ENCODE measurements around the gene MAPK8IP2. TPM values are rescaled to one million over a fixed set of nuclear protein-coding genes. Genes with fewer than 3 reads are reported as not detected.

The MAPK8IP2 gene
- total and polyA plus RNA-seq, 10 of the 15 experiments (the other 5 are each of a cell fraction or from before 2014, with no cell fraction given), result 0.01 to 0.13 (median 0.06) TPM; not detected in 4

DNA sequence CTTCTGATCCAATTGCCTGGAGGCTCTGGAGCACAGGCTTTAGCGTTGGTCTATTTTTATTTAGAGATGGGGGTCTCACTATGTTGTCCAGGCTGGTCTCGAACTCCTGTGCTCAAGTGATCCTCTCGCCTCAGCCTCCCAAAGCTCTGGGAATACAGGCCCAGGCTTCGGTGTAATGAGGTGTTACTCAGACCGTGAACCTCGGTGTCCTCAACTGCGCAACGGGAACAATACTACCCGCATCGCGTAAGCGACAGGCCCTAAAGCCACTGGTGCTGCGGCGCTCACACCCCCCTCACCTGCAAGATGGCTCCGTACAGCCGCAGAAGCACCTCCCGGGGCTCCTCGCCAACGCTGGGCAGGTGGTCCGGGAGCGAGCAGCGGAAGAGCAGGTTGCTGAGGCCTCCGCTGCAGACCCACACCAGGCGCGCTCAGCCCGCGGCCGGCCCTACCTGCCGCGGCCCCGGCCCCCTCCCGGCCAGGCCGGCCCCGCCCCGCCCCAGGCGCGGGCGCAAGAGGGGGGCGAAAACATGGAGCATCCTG is 18.6 kb upstream of the MAPK8IP2 start:
- DNase-seq (ENCODE audit: low read depth, low spot score) (no peak), FAIRE-seq (peak; percentile 27), ATAC-seq (peak; percentile 4)
- Histone ChIP-seq H3K9me3 (replicated peaks; ENCODE audit: control insufficient read depth, insufficient read depth, low read length) (no peaks in the 10 kb centered on the region), H3K36me3 (ENCODE audit: control insufficient read depth in 2 of 2, insufficient read depth in 2 of 2, low read length in 1 of 2) (peaks cover 4 to 6% of the 10 kb centered on the region in 2 experiments; a peak in 3 of 4 replicates), H3K4me3 (peak overlapping the region; percentile 87), H3K4me2 (ENCODE audit: control insufficient read depth, insufficient read depth) (peak overlapping the region; percentile 82), H4K20me1 (ENCODE audit: control insufficient read depth, insufficient read depth) (no peaks in the 10 kb centered on the region), H2AFZ (ENCODE audit: control insufficient read depth, low read depth, low read length) (peak overlapping the region; percentile 81), H3K27ac (ENCODE audit: control insufficient read depth, insufficient read depth) (peak overlapping the region; percentile 94), H3K79me2 (ENCODE audit: control insufficient read depth, insufficient read depth, low read length) (peaks cover 20% of the 10 kb centered on the region), H3K9ac (ENCODE audit: control insufficient read depth, insufficient read depth, low read length) (peak overlapping the region; percentile 82), H3K27me3 (replicated peaks in 1 of 2; ENCODE audit: control insufficient read depth in 2 of 2, insufficient read depth in 2 of 2, low read length in 1 of 2) (no peaks in the 10 kb centered on the region), H3K4me1 (ENCODE audit: control insufficient read depth, insufficient read depth, low read length) (peaks cover 15% of the 10 kb centered on the region)
- no TSS peak for BruUV-seq (replicated peaks)
- SMC1A ChIA-PET (ENCODE audit: uncharacterized antibody, unreplicated experiment), result interaction anchor here (0.9 to 2.5 kb wide), 3 partner anchors 39 to 57 kb away, joined by 3 to 8 read pairs (median 4); partner anchors contain the start of gene SCO2
- RAD21 ChIA-PET (ENCODE audit: unreplicated experiment), result interaction anchor here (1.4 to 2.8 kb wide), 4 partner anchors 13 to 56 kb away, joined by 3 to 16 read pairs (median 5); partner anchors contain the start of gene SCO2
- in situ Hi-C loops (cut with MboI) (no loop called here), intact Hi-C loops (cut with micrococcal nuclease; ENCODE audit: unreplicated experiment) (loop anchor here (5.0 kb wide), 1 partner anchor 55 kb away; the partner anchor contains the start of gene SCO2)
- POLR2A ChIA-PET, result interaction anchor here (0.5 to 2.6 kb wide), 12 partner anchors 12 to 74 kb away, joined by 3 to 7 read pairs (median 3); partner anchors contain the start of genes ARSA, LMF2, NCAPH2 and SCO2
- CTCF ChIA-PET, result interaction anchor here (1.0 to 3.0 kb wide), 3 partner anchors 19 to 277 kb away, joined by 3 to 13 read pairs (median 3); partner anchors contain the start of gene SYCE3
- 2% methylated on average over 22 of the region's 39 CpGs for WGBS (ENCODE audit: insufficient coverage, insufficient replicate concordance, low lambda C conversion rate, missing lambda C conversion rate)
- TF ChIP-seq, protein P1, sequence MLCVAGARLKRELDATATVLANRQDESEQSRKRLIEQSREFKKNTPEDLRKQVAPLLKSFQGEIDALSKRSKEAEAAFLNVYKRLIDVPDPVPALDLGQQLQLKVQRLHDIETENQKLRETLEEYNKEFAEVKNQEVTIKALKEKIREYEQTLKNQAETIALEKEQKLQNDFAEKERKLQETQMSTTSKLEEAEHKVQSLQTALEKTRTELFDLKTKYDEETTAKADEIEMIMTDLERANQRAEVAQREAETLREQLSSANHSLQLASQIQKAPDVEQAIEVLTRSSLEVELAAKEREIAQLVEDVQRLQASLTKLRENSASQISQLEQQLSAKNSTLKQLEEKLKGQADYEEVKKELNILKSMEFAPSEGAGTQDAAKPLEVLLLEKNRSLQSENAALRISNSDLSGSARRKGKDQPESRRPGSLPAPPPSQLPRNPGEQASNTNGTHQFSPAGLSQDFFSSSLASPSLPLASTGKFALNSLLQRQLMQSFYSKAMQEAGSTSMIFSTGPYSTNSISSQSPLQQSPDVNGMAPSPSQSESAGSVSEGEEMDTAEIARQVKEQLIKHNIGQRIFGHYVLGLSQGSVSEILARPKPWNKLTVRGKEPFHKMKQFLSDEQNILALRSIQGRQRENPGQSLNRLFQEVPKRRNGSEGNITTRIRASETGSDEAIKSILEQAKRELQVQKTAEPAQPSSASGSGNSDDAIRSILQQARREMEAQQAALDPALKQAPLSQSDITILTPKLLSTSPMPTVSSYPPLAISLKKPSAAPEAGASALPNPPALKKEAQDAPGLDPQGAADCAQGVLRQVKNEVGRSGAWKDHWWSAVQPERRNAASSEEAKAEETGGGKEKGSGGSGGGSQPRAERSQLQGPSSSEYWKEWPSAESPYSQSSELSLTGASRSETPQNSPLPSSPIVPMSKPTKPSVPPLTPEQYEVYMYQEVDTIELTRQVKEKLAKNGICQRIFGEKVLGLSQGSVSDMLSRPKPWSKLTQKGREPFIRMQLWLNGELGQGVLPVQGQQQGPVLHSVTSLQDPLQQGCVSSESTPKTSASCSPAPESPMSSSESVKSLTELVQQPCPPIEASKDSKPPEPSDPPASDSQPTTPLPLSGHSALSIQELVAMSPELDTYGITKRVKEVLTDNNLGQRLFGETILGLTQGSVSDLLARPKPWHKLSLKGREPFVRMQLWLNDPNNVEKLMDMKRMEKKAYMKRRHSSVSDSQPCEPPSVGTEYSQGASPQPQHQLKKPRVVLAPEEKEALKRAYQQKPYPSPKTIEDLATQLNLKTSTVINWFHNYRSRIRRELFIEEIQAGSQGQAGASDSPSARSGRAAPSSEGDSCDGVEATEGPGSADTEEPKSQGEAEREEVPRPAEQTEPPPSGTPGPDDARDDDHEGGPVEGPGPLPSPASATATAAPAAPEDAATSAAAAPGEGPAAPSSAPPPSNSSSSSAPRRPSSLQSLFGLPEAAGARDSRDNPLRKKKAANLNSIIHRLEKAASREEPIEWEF (IDR thresholded peaks at IDR 0.05; ENCODE audit: insufficient replicate concordance, low read depth, low read length), result no peak
- TF ChIP-seq IKZF2 (IDR thresholded peaks at IDR 0.05) (no peak), DPF2 (IDR thresholded peaks at IDR 0.05) (0 out of 2 replicates have a peak, but pooled peaks have one; percentile 15), HCFC1 (IDR thresholded peaks at IDR 0.05; ENCODE audit: low read length) (no peak), JUNB (IDR thresholded peaks at IDR 0.05) (no peak), ZNF384 (IDR thresholded peaks at IDR 0.05; ENCODE audit: borderline replicate concordance, low read depth, low read length) (no peak), FOS (IDR thresholded peaks at IDR 0.05; ENCODE audit: borderline replicate concordance, extremely low read depth, insufficient read length) (no peak), BACH1 (IDR thresholded peaks at IDR 0.05; ENCODE audit: borderline replicate concordance) (no peak), NR2C2 (IDR thresholded peaks at IDR 0.05; ENCODE audit: borderline replicate concordance, control insufficient read depth, insufficient read length, low read depth) (no peak), RUNX3 (IDR thresholded peaks at IDR 0.05; ENCODE audit: low read length) (0 out of 2 replicates have a peak, but pooled peaks have one; percentile 9)
- TF ChIP-seq, protein P2, sequence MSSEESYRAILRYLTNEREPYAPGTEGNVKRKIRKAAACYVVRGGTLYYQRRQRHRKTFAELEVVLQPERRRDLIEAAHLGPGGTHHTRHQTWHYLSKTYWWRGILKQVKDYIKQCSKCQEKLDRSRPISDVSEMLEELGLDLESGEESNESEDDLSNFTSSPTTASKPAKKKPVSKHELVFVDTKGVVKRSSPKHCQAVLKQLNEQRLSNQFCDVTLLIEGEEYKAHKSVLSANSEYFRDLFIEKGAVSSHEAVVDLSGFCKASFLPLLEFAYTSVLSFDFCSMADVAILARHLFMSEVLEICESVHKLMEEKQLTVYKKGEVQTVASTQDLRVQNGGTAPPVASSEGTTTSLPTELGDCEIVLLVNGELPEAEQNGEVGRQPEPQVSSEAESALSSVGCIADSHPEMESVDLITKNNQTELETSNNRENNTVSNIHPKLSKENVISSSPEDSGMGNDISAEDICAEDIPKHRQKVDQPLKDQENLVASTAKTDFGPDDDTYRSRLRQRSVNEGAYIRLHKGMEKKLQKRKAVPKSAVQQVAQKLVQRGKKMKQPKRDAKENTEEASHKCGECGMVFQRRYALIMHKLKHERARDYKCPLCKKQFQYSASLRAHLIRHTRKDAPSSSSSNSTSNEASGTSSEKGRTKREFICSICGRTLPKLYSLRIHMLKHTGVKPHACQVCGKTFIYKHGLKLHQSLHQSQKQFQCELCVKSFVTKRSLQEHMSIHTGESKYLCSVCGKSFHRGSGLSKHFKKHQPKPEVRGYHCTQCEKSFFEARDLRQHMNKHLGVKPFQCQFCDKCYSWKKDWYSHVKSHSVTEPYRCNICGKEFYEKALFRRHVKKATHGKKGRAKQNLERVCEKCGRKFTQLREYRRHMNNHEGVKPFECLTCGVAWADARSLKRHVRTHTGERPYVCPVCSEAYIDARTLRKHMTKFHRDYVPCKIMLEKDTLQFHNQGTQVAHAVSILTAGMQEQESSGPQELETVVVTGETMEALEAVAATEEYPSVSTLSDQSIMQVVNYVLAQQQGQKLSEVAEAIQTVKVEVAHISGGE (CRISPR knock-in tag; IDR thresholded peaks at IDR 0.05), result no peak
- TF ChIP-seq, protein P3, sequence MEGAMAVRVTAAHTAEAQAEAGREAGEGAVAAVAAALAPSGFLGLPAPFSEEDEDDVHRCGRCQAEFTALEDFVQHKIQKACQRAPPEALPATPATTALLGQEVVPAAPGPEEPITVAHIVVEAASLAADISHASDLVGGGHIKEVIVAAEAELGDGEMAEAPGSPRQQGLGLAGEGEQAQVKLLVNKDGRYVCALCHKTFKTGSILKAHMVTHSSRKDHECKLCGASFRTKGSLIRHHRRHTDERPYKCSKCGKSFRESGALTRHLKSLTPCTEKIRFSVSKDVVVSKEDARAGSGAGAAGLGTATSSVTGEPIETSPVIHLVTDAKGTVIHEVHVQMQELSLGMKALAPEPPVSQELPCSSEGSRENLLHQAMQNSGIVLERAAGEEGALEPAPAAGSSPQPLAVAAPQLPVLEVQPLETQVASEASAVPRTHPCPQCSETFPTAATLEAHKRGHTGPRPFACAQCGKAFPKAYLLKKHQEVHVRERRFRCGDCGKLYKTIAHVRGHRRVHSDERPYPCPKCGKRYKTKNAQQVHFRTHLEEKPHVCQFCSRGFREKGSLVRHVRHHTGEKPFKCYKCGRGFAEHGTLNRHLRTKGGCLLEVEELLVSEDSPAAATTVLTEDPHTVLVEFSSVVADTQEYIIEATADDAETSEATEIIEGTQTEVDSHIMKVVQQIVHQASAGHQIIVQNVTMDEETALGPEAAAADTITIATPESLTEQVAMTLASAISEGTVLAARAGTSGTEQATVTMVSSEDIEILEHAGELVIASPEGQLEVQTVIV (IDR thresholded peaks at IDR 0.05; ENCODE audit: borderline replicate concordance, partially characterized antibody), result no peak
